ENCODE data around the gene C1orf52. TPM values are rescaled to one million over a fixed set of nuclear protein-coding genes. Genes with fewer than 3 reads are reported as not detected.

Gene C1orf52
- total RNA-seq, 1 donor from 2014 or later, result 18.5 TPM

- DNase-seq (ENCODE audit: low spot score), result peak; percentile 92
Measured at GRCh38 chr1:85200463-85201339, 58.8 kb downstream of the C1orf52 start, which contains the start of gene SYDE2. SYDE2 (minus strand) TSS chr1:85201016; CDS start chr1:85200996, 20 bp downstream.

Other genes with a start within 250 kb of the C1orf52 start
- 3.8 TPM for gene MCOLN3, start 211.2 kb downstream of the C1orf52 start, total RNA-seq
- 9.3 TPM for gene SYDE2, start 58.6 kb downstream of the C1orf52 start, total RNA-seq
- gene BCL10, start 17.0 kb upstream of the C1orf52 start, total RNA-seq, result 22.2 TPM
- 15.4 TPM for gene DDAH1, start 205.5 kb upstream of the C1orf52 start, total RNA-seq